NCI-H748 treated with DMSO at 0.1 percent for 48 hours (cell line): ENCODE data around the gene HEYL.

Experiments used
- DNase-seq: peaks from one replicate; lab custom pipeline; 2025; lab: John Stamatoyannopoulos, UW

Gene HEYL

GRCh38 chr1:39663559-39663958 is 24.1 kb upstream of the HEYL start:
- no peak for DNase-seq

DNA sequence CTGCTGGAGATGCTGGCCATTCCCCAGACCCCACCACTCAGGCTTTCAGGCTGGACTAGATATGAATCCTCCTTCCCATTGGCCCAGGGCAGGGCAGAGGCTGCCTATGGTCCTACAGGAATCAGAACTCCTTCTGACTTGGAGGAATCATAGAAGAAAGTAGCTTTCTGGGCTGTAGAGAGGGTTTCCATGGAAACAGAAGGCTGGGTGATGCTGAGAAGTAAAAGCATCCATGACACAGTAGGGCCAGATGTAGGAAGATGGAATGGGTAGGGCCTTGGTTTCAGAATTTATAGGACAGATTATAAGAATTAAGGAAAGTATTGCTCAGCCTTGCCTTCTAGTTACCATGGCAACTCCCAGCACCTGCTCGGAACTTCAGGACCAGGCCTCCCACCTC is 23.4 kb upstream of the HEYL start:
- DNase-seq = no peak

DNA sequence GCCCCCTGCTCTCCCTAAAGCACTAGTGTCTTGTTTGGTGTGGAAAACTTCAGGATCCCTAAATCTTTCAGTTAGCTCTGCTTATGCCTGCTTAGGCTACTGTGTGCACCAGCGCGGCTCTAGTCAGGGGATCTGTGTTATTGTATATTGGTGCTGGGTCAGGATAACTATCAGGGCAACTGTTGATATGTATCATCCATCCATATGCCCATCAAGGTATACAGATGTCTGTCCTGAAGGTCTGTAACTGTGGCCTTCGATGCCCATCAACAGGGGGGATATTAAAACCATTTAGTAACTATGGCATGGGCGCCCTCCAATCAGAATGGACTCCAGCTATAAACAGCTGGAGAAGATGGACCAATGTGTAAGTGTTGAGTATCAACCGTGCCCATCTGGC is 20.1 kb upstream of the HEYL start:
- DNase-seq = no peak

DNA sequence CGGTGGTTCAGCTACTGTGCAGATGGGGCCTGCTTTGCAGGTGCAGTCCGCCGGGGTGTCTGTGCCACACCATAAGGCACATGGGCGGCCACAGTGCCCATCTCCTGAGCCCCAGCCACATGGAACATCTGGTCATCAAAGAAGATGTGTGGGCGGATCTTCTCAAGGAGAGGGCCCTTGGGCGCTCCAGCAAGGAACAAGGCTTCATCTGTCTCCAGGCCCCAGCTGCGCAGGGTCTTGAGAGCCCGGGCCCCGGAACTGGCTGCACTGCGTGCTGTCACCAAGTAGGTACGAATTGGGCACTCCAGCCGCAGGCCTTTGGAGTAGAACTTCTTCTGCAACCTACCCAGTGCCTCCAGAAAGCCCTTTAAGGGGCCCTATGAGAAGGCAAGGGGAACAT is 19.7 kb upstream of the HEYL start:
- no peak for DNase-seq

DNA sequence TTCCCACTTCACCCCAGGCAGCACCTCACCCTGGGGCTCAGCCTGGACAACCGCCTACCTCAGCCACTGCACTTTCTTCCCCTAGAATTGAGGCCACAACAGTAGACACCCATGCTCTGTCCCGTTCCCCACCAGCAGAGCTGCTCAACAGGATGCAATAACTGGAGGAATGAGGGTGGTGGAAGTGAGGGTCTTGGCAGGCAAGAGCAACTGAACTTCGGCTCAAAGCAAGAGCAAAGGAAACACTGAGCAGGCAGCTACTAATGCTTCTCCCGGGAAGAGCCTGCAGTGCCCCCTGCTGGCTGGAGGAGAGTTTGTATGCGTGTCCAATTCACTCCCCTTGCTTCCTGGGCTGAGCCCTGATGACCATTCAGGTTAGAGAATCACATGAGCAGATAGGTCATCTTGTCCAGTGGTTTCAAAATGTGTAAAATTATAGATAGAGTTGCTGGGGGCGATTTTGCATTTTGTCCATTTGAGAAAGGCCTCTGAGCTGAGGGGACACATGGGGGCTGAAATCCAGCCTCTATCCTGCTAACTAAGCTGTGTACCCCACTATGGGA is 18.6 kb upstream of the HEYL start:
- DNase-seq = peak; percentile 99

GRCh38 chr1:39657402-39657801 is 18.0 kb upstream of the HEYL start:
- no peak for DNase-seq

DNA sequence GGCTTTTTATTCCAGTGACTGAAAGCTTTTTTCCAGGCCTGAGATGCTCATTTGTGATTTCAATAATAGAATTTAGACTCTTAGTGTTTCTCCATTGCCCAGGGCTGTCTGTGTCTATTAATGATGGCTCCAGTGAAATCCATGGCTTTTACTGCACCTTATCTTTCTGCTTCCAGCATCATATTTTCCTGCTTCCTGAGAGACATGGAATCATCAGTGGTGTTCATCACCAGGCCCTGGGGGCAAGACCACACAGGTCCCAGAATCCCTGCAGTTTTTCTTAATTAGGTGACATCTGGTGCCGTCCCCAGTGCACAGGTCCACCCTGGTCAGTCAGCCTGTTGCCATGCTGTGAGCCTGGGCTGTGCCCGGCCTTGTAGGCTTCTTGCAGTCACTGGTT is 16.9 kb upstream of the HEYL start:
- no peak for DNase-seq

- DNase-seq = no peak
Observed at GRCh38 chr1:39655578-39656268, 16.3 kb upstream of the HEYL start.

- DNase-seq = no peak
Observed at GRCh38 chr1:39654291-39654690, 14.8 kb upstream of the HEYL start.

DNA sequence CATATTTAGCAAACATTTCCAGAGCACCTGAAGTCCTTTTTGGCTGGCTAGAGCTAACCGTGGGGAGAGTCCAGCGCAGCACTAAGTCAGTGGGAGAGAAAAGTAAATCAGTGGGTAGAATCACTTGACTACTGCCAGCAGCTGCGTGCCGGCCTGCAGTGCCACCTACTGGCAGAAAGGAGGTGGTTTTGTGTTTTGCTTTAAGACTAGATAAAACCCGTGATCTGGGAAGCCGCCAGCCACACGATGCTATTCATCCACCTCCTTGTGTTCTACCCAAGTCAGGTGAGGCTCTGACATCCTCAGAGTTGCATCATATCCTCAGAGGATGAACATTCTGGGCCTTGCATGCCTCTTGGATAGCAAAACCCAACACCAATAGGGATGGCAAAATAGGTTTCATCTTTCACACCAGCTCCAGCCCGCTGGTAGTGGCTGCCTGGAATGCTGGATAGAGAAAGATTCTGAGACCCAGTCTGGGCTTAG is 14.1 kb upstream of the HEYL start:
- peak; percentile 99 for DNase-seq

- no peak for DNase-seq
Observed at GRCh38 chr1:39652554-39652953, 13.1 kb upstream of the HEYL start.

DNA sequence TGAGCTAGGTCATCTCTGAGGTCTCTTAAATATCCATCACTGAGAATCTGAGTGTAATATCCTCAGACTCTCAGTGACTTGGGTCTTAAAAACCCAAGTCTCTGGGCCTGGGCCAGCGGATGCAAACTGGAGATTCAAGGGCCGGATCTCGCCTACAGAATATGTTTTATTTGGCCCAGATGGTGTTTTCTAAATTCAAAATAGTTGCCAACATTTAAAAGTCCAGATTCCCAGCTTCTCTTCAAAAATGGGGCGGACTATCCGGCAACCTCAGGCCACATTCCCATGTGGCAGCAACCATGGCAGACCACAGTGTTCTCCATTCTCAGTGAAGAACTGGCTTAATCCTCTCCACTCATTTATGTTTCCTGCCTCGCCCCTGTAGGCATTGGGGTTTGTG is 12.7 kb upstream of the HEYL start:
- DNase-seq = no peak

DNA sequence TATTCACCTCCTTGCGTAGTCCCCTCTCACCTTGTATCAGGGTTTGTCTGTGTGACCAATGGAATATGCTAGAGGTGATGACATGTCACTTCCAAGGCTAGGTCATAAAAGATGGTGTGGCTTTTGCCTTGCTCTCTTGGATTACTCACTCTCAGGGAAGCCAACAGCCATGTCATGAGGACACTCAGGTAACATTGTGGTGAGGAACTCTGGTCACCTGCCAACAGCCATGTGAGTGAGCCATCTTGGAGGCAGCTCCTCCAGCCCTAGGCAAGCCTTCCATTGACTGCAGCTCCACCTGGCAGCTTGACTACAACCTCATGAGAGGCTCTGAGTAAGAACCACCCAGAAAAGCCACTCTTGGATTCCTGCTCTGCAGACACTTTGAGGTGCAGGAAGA is 11.0 kb upstream of the HEYL start:
- no peak for DNase-seq

- DNase-seq = no peak
Observed at GRCh38 chr1:39649636-39650185, 10.3 kb upstream of the HEYL start.

GRCh38 chr1:39648496-39648895 is 9.1 kb upstream of the HEYL start:
- DNase-seq = no peak

DNA sequence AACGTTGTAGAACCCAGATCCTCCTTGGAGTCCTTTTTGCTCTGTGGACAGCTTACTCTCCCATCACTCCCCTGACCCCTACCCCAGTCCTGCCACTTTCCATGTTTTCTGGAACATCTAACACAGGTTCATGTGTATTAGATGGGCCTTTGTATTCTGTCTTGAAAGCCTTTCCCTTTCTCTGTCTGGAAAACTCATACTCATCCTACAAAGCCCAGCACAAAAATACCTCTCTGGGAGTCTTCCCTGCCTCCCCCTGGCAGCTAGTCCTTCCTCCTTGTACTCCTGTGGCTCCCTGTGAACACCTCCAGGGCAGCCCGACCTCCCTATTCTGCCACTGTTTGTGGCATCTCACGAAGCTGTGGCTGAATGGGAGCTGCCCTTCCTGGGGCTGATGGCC is 7.8 kb upstream of the HEYL start:
- no peak for DNase-seq

DNA sequence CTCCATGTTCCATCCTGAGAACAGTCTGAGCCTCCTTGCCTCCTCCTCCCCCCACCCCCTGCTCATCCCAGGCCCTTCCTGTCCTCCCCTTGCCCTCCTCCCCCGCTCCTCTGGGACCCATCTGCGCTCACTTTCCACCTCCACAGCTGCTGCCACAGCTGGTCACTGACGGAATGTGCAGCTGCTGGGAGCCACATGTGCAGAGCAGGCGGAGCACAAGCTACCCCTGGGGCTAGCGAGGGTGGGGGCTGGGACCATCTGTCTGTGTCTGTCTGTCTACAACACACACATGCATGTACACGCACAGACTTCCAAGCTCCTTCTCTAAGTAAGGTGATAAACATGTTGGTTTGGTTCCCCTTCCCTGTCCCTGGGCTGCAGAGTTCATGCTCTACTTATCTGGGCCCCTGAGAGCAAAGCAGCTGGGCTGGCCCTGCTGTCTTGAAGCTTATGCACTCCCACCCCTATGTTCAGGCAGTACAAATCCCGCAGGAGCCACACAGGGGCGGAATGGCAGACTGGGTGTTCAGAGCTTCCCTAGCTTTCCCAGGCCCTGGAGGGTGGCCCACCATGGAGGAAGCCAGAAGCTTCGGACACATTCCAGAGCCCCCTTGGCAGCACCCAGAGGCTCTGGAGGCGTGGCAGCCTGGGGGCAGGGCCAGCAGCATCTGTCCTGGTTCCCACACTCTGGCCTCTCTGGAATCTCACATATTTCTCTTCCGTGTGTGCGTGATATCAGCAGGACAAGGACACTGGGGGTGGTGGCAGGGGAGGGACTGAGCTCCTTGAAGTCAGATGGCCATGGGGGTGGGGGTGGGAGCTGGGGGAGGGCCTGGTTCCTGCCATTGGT is 7.0 kb upstream of the HEYL start:
- DNase-seq = no peak

DNA sequence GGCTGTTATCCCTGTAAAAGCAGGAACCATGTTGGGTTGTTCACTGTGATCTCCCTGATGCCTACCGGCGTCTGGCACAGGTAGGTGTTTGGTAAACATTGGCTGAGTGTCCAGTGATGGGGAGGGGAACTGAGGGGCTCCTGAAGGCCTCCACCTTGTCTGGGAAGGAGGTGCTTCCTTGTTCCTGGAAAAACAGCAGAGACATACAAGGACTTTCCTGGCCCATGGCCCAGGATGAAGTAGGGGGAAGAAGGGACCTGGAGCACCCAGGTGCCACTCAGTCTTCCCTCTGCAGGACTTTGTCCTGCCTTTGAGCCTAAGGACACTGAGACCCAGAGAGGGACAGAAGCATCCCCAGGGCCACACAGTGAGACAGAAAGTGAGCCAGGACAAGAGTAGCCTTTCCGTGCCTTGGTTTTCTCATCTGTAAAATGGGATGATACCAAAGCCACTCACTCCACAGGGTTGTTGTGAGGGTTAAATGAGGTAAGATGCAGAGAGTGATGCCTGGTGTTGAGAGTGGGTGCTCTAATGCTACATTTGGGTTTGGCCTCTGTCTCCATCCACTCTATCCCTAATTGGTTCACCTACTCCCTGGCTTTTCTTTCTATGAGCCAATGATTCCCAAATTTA is 6.1 kb upstream of the HEYL start:
- no peak for DNase-seq

DNA sequence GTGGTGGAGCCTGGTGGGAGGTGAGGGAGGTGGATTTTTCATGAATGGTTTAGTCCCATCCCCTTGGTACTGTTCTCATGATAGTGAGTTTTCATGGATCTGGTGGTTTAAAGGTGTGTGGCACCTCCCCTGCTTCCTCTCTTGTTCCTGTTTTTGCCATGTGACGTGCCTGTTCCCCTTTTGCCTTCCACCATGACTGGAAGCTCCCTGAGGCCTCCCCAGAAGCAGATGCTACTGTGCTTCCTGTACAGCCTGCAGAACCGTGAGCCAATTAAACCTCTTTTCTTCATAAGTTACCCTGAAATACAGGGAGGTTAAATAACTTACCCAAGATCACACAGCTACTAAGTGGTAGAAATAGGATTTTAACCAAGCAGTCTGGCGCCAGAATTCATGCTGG is 4.3 kb upstream of the HEYL start:
- DNase-seq = no peak

- no peak for DNase-seq
Observed at GRCh38 chr1:39642796-39643195, 3.4 kb upstream of the HEYL start.

GRCh38 chr1:39640861-39641260 is 1.4 kb upstream of the HEYL start:
- no peak for DNase-seq

DNA sequence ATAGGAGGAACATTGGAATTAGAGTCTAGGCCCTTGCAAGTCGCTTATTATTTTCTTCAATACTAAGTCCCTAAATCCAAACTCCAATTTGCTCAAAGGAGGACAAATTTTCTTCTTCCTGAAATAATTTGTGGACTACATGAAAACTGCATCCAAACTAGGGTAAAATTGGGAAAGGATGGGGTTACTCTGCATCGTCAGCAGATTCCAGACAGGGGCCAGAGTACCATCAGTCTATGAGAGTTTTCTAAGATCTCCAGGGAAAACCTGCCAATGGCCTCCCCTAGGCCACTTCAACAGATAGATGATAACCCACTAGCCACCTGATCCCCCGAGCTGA is 508 bp downstream of the HEYL start:
- DNase-seq = no peak

DNA sequence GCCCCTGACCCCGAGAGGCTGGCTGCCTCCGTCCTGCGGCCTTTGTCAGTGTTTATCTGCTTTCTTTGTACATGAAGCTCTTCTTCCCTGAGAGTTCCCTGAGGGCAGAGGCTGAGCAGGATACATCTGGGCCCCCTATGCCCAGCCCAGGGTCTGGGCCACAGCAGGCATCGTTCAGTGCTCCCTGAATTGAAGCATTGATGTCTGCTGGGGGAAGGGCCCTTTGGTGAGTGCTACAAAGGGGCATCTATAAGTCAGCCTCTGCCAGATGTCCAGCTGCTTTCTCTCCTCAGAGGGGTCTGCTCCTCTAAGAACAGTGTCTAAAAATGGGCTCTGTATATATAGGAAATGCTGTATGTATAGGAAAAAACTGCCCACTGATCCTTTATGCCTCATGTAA is 2.1 kb downstream of the HEYL start:
- DNase-seq = no peak
